G401 (cell line): ENCODE data around the gene CA6. TPM values are rescaled to one million over a fixed set of nuclear protein-coding genes. Genes with fewer than 3 reads are reported as not detected.
"Not testable (repeated sequence)": the region's sequence is repeated elsewhere in the genome, so short reads cannot be mapped to it uniquely, and the experiment has no call there.

Source experiments
- DNase-seq: peaks from one replicate; pipeline ENCODE4 v3.0.0-alpha.2; 2015; ENCODE audit warnings: low spot score
- in situ Hi-C: cut with HindIII; loops from 2 replicates; pipeline ENCODE4 v1.10.0; 2016; ENCODE audit warnings: low sequenced_read_pairs, mixed read lengths
- total RNA-seq: library from RNA; depleted of rRNA; stranded (reverse); fragments of >200 nt; shearing (Covaris generic); gene quantifications from 2 replicates; pipeline ENCODE4 v1.2.3, GENCODE V29; 2014

Gene CA6
- total RNA-seq, 1 experiment from 2014 or later, result not detected

- in situ Hi-C loops, result no loop called here
- no peak for DNase-seq
These were observed 20.3 kb upstream of the CA6 start for GRCh38 chr1:8925406-8925805.

- in situ Hi-C loops, result no loop called here
These were observed 19.7 kb upstream of the CA6 start for GRCh38 chr1:8925960-8926359.

GRCh38 chr1:8926707-8927694 is 18.7 kb upstream of the CA6 start:
- no peak for DNase-seq
- in situ Hi-C loops, result no loop called here

More at GRCh38 chr1:8925960-8926359, 19.7 kb upstream of the CA6 start:
- DNase-seq, result no peak

GRCh38 chr1:8930116-8930515 is 15.6 kb upstream of the CA6 start:
- in situ Hi-C loops, result no loop called here
- DNase-seq, result peak; percentile 23

DNA sequence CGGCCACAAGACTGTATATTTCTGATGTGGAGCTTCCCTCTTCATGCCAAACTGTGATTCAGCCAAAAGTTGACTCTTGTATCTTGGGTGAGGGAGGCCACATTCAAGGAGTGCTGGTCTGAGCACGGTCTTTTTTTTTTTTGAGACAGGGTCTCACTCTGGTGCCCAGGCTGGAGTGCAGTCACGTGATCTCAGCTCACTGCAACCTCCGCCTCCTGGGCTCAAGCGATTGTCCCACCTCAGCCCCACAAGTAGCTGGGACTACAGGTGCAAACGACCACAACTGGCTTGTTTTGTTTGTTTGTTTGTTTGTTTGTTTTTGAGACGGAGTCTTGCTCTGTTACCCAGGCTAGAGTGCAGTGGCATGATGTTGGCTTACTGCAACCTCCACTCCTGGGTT is 8.6 kb upstream of the CA6 start:
- in situ Hi-C loops, DNase-seq: not testable (repeated sequence)

GRCh38 chr1:8937701-8938100 is 8.0 kb upstream of the CA6 start:
- no peak for DNase-seq
- in situ Hi-C loops, result no loop called here

DNA sequence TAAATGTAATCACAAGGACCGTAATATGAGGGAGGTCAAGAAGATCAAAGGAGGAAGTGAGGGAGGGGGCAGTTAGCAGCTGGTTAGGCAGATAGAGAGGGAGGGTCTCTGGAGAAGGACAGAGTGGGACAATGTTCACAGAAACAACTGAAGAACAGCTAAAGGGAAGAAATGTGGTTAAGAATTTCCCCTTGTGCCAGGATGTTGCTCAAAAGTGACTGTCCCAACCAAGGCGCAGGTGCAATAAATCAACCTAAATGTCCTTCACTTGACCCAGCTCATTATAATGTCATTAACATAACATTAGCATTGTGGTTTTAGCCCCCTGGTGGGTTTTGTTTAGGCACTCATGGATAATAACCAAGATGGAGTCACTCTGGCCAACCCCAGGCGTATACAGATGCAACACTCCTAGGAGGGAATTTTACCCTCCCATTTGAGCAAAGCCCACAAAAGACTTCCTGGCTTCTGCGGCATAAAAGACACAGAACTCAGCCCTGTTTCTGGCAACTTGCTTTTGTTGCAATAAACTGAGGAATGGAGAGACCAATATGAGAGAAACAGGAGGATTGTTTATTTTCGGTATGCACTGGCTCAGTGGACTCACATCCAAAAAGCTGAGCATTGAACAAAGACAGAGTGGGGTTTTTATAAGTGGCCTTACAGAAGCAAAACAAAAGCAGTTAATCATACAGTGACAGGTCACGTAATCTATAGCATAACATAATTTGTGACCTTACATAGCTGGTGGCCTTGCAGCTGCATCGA is 7.3 kb upstream of the CA6 start:
- in situ Hi-C loops, result no loop called here
- no peak for DNase-seq

DNA sequence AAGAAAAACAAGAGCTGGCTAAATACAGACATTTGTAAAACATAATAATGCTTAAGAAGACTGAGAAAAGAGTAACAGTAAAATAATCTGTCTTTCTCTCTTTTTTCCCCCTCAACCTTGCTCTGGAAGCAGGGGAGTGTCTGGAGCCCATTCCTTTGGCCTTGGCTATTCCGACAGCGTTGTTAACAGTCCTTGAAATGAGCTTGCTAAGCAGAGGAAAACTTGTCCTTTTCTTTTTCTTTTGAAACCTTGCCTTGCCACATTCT is 6.7 kb upstream of the CA6 start:
- DNase-seq, result no peak
- in situ Hi-C loops, result no loop called here

- DNase-seq, result no peak
- in situ Hi-C loops, result no loop called here
These were observed 6.2 kb upstream of the CA6 start for GRCh38 chr1:8939362-8939995.

DNA sequence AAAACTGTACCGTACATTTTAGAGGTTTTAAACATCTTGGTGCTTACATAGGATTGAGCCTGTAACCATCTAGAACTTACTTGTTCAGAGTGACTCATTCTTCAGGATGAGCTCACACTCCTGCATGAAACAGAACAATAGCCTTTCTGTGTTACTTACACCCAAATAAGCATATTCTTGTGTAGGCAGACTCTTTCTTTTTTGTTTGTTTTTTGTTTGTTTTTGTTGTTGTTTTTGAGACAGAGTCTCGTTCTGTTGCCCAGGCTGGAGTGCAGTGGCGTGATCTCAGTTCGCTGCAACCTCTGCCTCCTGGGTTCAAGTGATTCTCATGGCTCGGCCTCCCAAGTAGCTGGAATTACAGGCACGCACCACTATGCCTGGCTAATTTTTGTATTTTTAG is 3.8 kb upstream of the CA6 start:
- in situ Hi-C loops, result no loop called here
- DNase-seq, result no peak

- in situ Hi-C loops, result no loop called here
These were observed 1.9 kb upstream of the CA6 start for GRCh38 chr1:8943498-8944405.

DNA sequence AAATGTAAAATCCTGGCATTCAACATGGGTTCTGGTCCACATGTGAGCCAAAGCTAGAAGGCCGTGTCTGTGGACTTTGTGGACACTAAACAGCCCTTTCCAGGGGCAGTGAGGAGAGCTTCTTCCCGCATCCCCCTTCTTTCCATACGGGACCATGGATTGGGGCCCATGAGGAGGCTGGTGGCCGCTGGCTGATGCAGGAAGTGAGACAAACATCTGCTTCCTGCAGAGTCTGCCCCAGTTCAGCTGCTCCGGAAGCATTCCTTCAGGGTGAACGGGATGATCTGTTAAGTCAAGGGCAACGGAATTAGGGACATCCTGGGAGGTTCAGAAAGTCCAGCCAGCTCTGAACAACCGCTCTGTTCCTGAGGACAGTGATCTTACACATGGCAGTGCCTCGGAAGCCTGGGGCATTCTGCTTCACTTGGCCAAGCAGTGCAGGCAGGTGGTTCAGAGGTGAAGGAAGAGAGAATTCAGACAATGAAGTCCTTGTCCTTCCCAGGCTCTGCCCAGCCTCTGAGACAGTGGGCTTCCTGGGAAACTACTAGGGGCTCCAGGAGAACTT is 1.5 kb downstream of the CA6 start:
- in situ Hi-C loops, result no loop called here
- DNase-seq, result peak; percentile 7

More at GRCh38 chr1:8943498-8944405, 1.9 kb upstream of the CA6 start:
- DNase-seq, result no peak

- in situ Hi-C loops, result no loop called here
- DNase-seq, result no peak
These were observed 4.6 kb downstream of the CA6 start for GRCh38 chr1:8950309-8950708.

DNA sequence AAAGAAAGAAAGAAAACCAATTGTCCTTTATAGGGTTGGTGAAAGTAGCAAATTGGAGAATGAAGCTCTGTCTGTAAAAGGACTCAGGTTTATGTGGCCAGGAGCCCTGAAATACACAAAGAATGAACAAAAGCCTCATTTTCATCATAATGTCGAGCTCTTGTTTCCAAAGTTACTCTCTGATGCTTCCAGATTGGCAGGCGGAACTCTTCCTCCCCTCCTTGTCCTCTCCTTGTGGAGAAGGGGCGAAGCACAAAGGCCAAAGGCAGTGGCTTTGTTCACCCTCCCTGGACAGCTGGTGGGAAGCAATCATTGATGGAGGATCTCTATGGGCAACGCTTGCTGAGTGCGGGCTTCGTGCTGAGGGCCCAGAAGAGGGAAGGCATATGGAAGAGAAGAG is 5.6 kb downstream of the CA6 start:
- peak; percentile 13 for DNase-seq
- in situ Hi-C loops, result no loop called here

DNA sequence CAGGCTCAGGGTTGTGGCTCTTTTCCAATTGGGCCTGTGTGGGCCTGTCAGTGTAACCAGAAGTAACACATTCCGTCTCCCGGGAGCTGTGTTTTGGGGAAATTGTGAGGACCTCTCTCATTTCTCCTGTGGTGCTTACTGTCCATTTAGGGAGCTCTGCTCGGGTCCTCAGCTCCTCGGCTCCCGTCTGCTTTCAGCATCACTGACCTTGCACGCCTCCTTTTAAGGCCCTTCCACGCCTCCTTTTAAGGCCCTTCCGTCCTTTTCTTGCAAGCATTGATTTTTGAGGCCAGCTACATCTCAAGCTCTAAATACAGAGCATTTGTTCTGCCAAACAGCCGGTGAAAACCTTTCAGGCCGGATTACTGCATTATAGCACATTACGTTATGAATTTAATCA is 9.7 kb downstream of the CA6 start:
- no peak for DNase-seq
- in situ Hi-C loops, result no loop called here

- in situ Hi-C loops, result no loop called here
- no peak for DNase-seq
These were observed 11.0 kb downstream of the CA6 start for GRCh38 chr1:8956461-8957349.

DNA sequence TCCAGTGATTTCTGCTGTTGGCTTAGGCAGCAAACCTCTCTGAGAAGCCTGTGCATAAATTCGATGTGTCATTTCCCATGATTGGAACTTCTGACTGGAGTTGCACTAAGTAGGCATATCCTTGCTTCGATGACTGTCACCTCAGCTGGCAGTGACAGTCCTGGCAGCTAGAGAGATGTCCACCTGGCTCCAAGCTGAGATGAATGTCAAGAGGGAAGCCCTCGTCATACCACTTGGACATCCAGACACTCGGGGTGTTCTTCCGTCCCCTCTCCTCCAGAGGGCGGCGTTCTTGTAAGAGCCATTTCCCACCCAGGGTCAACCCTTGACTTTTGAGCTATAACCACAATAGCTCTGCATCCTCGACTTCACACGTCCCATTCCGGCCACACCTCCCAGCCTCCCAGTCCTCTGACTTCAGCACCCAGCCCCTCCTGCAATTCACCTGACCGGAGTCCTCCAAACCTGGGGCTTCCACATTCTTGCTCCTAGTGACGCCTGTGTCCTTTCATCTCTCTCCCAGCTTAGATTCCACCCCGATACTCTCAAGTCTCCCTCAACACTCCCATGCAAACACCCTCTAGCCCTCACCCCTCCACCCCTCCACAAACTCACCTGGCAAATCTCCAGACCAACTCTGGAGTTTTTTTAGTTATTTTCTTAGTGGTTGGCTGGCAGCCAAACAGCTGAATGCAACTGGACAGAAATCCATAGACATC is 17.3 kb downstream of the CA6 start:
- in situ Hi-C loops, result no loop called here
- peak; percentile 29 for DNase-seq
